Right lobe of liver (tissue), 6 donors: ENCODE data around the gene SBF1. TPM values are rescaled to one million over a fixed set of nuclear protein-coding genes. Genes with fewer than 3 reads are reported as not detected.

Experiments
- ATAC-seq, 4 donors: fragments of 200-7000 bp; cut with Tn5 transposase; one replicate each; pipeline ENCODE4 v1.9.1; 2020; ENCODE audit warnings: mild to moderate bottlenecking in 4 of 4, moderate library complexity in 4 of 4
- DNase-seq, 3 donors: peaks; one replicate each; pipeline ENCODE4 v3.0.0-alpha.2; 2020
- H3K27ac ChIP-seq, 3 donors: fragments of 200-600 bp; one replicate each; pipeline ENCODE4 v1.8.0; 2022
- H3K27me3 ChIP-seq, 2 donors: fragments of 200-600 bp; one replicate each; pipeline ENCODE4 v1.8.0; 2022
- H3K36me3 ChIP-seq, 4 donors: fragments of 200-600 bp; sonication (generic) in 1 of 4; one replicate each; pipeline versions ENCODE4 v1.5.1 to v1.8.0; 2017 to 2022; ENCODE audit warnings: control low read depth in 1 of 4
- H3K4me1 ChIP-seq, 4 donors: fragments of 200-600 bp; sonication (generic) in 1 of 4; one replicate each; pipeline versions ENCODE4 v1.5.1 to v1.8.0; 2017 to 2022; ENCODE audit warnings: control low read depth in 1 of 4
- H3K4me3 ChIP-seq, 3 donors: fragments of 200-600 bp; one replicate each; pipeline ENCODE4 v1.8.0; 2022
- H3K9me3 ChIP-seq, 4 donors: fragments of 200-600 bp; sonication (generic) in 1 of 4; one replicate each; pipeline versions ENCODE4 v1.5.1 to v1.8.0; 2017 to 2022; ENCODE audit warnings: control low read depth in 1 of 4
- CTCF ChIP-seq, 4 donors: fragments of 200-600 bp in 3 of 4; fragments of 450-650 bp in 1 of 4; IDR thresholded peaks; one replicate each; pipeline versions ENCODE4 v1.5.1 to v1.8.0; 2016 to 2022; ENCODE audit warnings: antibody characterized with exemption in 4 of 4, mild to moderate bottlenecking in 2 of 4
- POLR2A ChIP-seq: fragments of 450-650 bp; IDR thresholded peaks from one replicate; pipeline ENCODE4 v1.6.1; 2017; ENCODE audit warnings: antibody characterized with exemption, mild to moderate bottlenecking
- WGBS: methylation state at CpG from one replicate; pipeline ENCODE4 v1.1.6; 2018; ENCODE audit warnings: low coverage, low lambda C conversion rate; ENCODE audit not compliant: insufficient coverage; ENCODE audit errors: missing lambda C conversion rate; 5-methylcytosine and 5-hydroxymethylcytosine counted together
- intact Hi-C, 2 donors: fragments of 100-400 bp; cut with DNase I; formaldehyde crosslinking; loops; one replicate each; pipeline versions ENCODE4 v1.11.2 to v1.14.1; 2022
- total RNA-seq, 6 experiments: library from RNA; depleted of rRNA in 2 of 6; stranded (reverse); fragments of >200 nt in 2 of 6; fragmentation: NEBNext Ultra II Directional in 3 of 6; extraction: Animal tissue kit (Norgen Biotek cat#: 25700) in 3 of 6; gene quantifications; one replicate each; pipeline versions ENCODE4 v1.1.0 to v1.2.4, GENCODE V29; 2016 to 2023
- donor health status: DM: no; HTN: yes; CAD: no.
- donor health status: DM: no; HTN: no; CAD: no.
- donor health status: DM: no; HTN: no; CAD: no.
- donor health status: DM: no; HTN: yes; CAD: no.
- donor health status: DM: no; HTN: yes; CAD: no.

SBF1 gene
- total RNA-seq, 6 experiments from 2014 or later, result 18.3 to 28.9 (median 22.8) TPM

DNA sequence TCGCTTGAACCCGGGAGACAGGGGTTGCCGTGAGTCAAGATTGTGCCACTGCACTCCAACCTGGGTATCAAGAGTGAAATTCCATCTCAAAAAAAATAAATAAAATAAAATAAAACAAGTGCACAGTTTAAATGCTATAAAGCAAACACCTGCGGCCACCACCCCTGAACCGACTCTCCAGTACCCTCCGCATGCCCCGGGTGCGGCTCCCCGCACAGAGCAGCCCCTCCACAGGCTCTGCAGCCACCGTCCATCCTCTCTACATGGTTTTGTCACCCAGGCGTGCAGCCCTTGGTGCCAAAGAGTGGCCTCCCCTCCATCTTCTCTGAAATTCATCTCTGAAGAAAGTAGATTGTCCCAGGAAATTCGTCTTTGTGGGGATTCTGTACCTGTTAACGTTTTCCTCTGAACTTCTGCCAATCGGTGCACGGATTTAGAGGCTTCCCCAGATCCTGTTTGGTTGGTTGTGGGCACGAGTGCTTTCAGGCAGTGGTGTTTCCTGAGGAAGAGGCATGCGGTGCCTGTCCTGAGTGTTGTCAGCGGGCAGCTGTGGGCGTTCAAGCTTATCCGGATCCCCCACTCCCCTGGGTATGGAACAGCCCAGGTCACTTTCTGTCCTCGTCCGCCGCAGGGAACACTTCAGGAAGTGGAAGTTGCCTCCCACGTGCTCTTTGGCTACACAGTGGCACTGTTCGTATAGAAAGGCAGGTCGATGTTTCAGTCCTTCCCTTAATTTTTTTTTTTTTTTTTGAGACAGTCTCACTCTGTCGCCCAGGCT is 15.9 kb upstream of the SBF1 start:
- no peaks in the 10 kb centered on the region for H3K4me1 ChIP-seq
- no peaks in the 10 kb centered on the region for H3K27me3 ChIP-seq
- H3K9me3 ChIP-seq, result no peaks in the 10 kb centered on the region
- no peak for DNase-seq
- H3K4me3 ChIP-seq, result no peak overlapping the region
- intact Hi-C loops, result no loop called here
- 53% methylated on average over 14 of the region's 27 CpGs for WGBS
- no peak for TF ChIP-seq POLR2A
- H3K27ac ChIP-seq, result no peak overlapping the region
- ATAC-seq, result no peak
- H3K36me3 ChIP-seq, result no peaks in the 10 kb centered on the region

GRCh38 chr22:50489363-50490243 is 14.8 kb upstream of the SBF1 start:
- Histone ChIP-seq H3K27me3 (no peaks in the 10 kb centered on the region), H3K27ac (no peak overlapping the region), H3K9me3 (no peaks in the 10 kb centered on the region), H3K4me1 (peaks cover 0 to 5% (median 1%) of the 10 kb centered on the region in 4 donors), H3K4me3 (no peak overlapping the region), H3K36me3 (no peaks in the 10 kb centered on the region)
- no peak for ATAC-seq
- no CpG with 5 or more reads among the region's 31 CpGs for WGBS
- TF ChIP-seq CTCF (IDR thresholded peaks at IDR 0.05) (no peak), POLR2A (no peak)
- DNase-seq, result no peak
- intact Hi-C loops, result loop anchor here in 1 of 2 donors (10.0 kb wide), 1 partner anchor 245 kb away; the partner anchor contains the start of gene TUBGCP6

GRCh38 chr22:50488886-50489285 is 14.1 kb upstream of the SBF1 start:
- H3K27me3 ChIP-seq, result no peaks in the 10 kb centered on the region

GRCh38 chr22:50488006-50488677 is 13.3 kb upstream of the SBF1 start:
- no CpG with 5 or more reads among the region's 18 CpGs for WGBS
- H3K9me3 ChIP-seq, result no peaks in the 10 kb centered on the region
- no peaks in the 10 kb centered on the region for H3K36me3 ChIP-seq
- H3K27me3 ChIP-seq, result no peaks in the 10 kb centered on the region
- DNase-seq (peak in 2 of 3 donors; percentile 44 to 47), ATAC-seq (no peak)
- H3K4me3 ChIP-seq, result no peak overlapping the region
- intact Hi-C loops, result loop anchor here in 1 of 2 donors (10.0 kb wide), 1 partner anchor 243 kb away; the partner anchor contains the start of gene TUBGCP6
- TF ChIP-seq CTCF (IDR thresholded peaks at IDR 0.05), result no peak
- no peak for TF ChIP-seq POLR2A
- H3K4me1 ChIP-seq, result peaks cover 0 to 5% (median 1%) of the 10 kb centered on the region in 4 donors
- H3K27ac ChIP-seq, result no peak overlapping the region

More at GRCh38 chr22:50488886-50489285, 14.1 kb upstream of the SBF1 start:
- Histone ChIP-seq H3K27ac (no peak overlapping the region), H3K4me1 (peaks cover 0 to 5% (median 1%) of the 10 kb centered on the region in 4 donors), H3K9me3 (no peaks in the 10 kb centered on the region), H3K4me3 (no peak overlapping the region), H3K36me3 (no peaks in the 10 kb centered on the region)
- intact Hi-C loops, result loop anchor here in 1 of 2 donors (10.0 kb wide), 1 partner anchor 244 kb away; the partner anchor contains the start of gene TUBGCP6
- DNase-seq, result no peak
- WGBS, result 70% methylated on average over 16 of the region's 19 CpGs
- no peak for ATAC-seq
- TF ChIP-seq CTCF (IDR thresholded peaks at IDR 0.05) (no peak), POLR2A (no peak)
